Measurements from ENCODE around the gene ATXN10. TPM values are rescaled to one million over a fixed set of nuclear protein-coding genes. Genes with fewer than 3 reads are reported as not detected.

Gene ATXN10
- total RNA-seq, 1 experiment from 2014 or later = 23.2 TPM

DNA sequence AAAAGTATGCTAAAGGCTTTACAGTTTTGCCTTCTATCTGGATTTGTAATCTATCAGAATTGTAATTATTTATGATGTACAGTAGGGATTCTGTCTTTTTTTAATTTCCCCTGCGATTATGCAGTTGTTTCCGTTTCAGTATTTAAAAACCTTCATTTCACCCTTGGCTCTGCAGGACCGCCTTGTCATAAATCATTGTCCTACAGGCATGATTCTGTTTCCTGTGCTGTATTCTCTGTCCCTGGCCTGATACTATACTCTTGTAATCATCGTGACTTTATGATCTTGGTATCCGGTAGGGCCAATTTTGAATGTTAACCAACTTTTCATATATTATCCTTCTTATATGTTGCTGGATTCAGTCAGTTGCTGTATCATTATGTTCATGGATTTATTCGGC is 151.7 kb downstream of the ATXN10 start:
- DNase-seq (ENCODE audit: low spot score) = no peak

DNA sequence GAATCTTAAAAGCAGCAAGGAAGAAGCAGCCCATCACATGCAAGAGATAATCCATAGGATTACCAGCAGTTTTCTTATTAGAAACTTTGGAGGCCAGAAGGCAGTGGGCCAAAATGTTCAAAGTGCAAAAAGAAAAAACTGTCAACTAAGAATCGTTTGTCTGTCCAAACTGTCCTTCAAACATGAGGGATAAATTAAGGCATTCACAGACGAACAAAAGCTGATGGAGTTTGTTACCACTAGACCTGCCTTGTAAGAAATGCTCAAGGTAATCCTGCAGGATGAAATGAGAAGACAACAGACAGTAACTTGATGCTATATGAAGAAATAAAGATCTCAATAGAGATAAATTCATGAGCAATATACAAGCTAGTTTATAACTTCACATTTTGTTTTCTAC is 154.9 kb downstream of the ATXN10 start:
- no peak for DNase-seq (ENCODE audit: low spot score)

DNA sequence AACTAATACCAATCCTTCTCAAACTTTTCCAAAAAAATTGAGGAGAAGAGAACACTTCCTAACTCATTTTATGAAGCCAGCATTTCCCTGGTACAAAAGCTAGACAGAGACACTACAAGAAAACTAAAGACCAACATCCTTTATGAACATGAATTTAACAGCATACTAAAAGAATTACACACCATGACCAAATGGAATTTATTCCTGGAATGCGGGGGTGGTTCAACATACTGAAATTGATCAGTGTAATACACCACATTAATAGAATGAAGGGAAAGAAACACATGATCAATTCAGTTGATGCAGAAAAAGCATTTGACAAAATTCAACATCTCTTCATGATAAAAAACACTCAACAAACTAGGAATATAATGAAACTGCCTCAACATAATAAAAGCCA is 157.2 kb downstream of the ATXN10 start:
- no peak for DNase-seq (ENCODE audit: low spot score)

DNA sequence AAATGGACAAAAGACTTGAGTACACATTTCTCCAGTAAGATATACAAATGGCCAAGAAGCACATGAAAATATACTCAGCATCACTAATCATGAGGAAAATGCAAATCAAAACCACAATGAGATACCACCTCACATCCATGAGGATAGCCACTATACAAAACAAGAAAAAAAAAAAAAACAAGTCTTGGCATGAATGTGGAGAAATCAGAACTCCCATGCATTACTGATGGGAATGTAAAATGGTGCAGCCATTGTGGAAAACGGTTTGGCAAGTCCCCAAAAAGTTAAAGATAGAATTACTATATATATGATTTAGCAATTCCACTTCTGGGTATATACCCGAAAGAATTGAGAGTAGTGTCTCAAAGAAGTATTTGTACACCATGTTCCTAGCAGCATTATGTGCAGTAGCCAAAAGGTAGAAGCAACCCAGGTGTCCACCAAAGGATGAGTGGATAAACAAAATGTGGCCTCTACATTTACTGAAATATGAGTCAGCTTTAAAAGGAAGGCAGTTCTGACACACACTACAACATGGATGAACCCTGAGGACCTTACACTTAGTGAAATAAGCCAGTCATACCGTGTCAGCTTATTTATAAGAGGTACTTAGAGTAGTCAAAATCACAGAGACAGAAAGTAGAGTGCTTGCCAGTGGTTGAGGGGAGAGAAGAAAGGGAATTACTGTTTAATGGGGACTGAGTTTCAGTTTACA is 159.1 kb downstream of the ATXN10 start:
- DNase-seq (ENCODE audit: low spot score) = no peak

DNA sequence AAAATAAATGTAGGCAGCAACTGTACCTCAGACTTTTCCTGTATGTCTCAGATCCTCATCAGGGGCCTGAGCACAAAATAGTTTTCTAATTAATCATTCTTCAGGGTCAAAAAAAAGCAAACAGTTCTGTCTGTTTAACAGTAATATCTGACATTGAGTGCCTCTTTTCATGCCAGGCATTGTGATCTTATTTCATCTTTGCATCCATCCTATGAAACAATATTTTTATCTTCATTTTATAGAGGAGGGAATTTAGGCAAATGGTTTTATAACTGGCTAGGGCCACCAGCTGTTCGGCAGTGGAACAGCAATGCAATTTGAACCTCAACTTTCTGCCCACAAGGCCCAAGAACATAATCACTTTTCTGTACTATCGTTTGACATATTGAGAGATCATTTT is 159.8 kb downstream of the ATXN10 start:
- peak; percentile 5 for DNase-seq (ENCODE audit: low spot score)

DNA sequence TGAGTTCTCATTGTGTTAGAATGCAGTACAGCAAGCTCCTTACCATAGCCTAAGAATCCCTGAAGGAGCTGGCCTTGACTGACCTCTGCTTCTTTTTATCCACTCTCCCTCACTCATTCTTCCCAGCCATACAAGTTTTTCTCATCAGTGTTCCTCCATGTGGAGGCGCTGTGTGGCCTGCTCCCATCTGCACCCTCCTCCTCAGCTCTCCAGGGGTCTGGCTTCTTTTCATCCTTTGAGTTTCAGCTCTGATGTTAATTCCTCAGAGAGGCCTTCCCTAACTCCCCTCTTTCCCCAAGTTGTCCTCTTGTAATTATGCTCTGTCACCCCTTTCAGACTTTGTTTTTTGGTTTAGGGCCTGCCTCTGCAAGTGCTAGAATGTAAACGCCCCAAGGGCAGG is 160.5 kb downstream of the ATXN10 start:
- no peak for DNase-seq (ENCODE audit: low spot score)

DNA sequence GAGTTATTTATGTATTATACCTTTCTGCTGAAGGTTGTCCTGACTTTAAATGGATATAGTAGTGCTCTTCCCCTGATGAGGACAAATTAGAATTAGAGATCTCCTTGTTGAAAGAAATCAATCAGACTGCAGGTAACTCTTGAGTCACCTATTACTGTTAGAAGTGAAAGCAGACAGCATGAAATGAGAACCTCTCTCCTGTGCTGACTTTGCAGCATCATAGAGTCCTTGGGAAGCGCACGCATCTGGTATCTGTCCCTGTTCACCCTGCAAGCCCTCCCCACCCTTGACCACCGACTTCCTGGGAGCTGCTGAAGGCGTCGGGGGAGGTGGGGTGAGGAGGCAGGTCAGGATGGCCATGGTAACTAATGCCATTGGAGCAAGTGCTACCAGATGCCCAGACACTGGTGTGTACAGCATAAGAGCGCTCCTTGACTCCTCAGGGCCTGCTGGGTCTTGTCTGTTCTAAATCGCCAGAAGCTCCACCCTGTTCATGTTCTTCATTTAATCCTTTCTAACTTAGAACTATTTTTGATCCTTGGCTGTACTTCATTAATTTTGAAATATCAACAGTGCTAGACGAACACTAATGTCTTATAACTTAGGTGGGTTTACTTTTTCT is 161.4 kb downstream of the ATXN10 start:
- no peak for DNase-seq (ENCODE audit: low spot score)

DNA sequence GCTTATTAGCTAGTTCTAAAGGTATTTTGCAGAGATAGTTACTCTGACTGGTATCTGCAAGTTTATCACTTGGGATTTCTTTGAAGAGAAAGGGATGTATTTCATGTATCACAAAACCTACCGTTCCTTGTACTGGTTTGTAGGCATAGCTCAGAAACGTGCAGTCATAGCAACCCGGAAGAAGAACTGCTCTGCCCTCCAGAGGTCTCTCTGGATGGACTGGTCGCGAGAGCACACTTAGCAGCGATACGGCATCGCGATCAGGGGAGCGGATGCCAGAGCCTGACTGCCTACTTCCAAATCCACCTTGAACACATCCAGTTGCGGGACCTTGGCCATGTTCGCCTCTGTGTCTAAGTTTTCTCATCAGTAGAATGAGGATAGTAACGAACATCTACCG is 162.0 kb downstream of the ATXN10 start:
- no peak for DNase-seq (ENCODE audit: low spot score)

DNA sequence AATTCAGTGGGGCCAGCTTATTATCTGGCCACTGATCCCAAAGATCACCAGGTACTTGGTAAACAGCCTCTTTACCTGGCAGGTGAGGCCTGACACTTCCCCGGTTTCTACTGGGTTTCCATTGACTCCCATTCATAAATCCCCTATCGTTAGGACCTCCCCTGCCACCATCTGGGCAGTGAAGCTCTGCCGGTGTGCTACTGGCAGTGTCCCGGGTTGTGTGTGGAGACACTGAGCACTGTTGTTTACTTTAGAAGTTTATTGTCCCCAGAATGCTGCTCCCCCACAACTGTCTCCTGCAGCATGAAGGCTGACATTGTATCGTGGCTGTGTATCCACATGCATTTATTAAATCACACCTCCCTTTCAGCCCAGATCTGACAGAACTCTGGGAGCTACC is 162.6 kb downstream of the ATXN10 start:
- DNase-seq (ENCODE audit: low spot score) = no peak

DNA sequence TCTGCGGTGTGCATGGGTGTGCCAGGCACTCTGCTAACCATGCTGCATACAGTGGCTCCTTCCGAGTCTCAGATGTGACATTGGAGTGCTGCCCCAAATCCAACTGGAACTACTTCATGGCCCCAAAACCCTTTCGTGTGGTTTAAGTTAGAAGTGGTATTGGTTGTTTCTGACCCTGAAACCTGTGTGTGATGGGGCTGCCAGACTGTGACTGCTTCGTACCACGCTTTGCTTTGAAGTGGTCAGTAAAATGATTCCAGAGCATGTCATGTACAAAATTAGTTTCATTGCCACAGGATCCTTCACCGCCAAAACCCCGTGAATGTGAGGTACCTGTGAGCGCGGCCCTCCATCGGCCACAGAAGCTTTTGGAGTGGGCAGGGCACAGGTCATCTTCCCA is 163.2 kb downstream of the ATXN10 start:
- DNase-seq (ENCODE audit: low spot score) = no peak

DNA sequence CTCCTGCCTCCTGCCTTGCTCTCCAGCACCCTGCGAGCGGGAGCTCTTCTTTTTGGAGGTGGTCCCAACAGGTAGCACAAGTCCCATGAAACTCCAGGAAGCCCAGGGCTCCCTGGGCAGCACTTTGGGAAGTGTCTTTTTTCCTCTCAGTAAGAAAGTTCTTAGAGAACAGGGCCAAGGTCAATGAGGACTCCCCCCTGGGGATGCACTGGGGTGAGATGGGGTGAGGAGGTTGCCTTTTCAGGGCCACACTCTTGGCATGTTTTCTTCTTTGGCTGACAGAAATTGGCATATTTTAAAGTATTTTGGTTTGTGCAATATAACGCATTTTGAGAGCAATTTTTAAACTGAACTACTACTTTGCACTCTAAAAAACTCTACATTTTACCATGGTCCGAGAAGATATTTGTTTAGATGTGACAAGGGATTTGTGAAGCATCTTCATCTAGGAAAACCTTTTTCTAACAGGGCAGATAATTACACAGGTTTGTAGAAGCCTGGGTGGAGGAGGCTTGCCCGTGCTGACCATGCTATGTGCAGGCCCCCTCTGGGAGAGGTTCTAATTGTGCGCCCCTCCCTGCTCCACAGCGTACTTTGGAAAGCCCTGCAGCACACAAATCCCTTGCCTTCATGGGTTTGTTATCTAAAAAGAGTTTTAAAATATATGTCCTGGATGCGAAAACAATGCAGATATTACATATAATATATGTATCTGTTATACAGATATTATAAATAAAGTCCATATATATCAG is 165.0 kb downstream of the ATXN10 start:
- no peak for DNase-seq (ENCODE audit: low spot score)

DNA sequence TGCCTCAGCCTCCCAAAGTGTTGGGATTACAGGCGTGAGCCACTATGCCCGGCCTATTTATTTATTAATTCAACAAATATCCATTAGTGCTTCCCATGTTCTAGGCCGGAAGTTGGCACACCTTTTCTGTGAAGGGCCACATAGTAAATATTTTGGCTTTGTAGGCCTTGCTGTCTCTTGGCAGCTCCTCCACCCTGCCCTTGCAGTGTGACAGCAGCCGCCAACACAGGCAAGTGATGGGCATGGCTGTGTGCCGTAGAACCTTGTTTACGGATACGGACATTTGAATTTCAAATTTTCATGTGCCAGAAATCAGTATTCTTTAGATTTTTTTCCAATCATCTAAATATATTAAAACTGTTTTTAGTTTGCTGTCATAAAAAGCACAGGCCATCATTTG is 165.9 kb downstream of the ATXN10 start:
- DNase-seq (ENCODE audit: low spot score) = no peak

DNA sequence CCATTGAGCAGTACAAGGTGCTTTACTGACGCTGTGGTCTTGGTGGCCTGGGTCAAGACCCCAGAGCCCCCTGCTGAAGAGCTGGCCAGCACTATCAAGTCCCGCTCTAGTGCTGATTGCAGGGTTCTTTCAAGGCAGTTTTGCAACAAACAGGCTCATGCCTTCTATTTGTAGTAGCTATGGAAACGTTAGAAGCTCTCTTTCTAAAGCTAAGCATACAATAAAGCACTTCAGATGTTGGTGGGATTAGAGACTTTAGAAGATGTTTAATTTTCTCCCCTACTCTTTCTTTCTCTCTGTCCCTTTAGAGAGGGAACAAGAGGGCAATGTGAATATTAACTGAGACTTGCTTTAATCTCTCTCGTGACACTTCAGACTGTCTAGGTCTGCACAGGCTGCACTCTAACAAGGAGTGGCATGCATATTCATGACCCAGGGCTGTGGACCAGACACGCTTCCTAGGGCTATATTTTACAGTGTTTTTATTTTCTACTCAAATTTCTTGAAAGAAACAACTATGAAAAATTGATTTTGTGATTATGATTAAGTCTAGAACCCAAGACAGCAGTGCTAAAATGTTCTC is 166.8 kb downstream of the ATXN10 start:
- no peak for DNase-seq (ENCODE audit: low spot score)

DNA sequence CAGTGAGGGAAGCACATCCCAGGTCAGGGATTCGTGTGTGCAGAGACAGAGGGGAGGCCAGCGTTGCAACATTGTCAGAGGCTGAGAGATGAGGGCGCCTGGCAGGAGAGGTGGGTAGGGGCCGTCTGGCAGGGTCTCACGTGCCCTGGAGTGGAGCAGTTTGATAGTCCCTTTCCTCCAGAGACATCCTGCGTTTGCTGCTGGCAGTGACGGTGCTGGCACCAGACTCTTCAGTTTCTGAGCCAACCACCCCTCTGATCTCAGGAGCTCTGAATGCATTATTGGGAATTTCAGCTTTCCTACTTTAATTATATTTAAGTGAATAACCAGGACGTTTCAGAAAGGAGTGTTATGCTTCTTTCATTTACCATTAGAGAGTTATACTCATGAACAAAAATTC is 168.8 kb downstream of the ATXN10 start:
- no peak for DNase-seq (ENCODE audit: low spot score)

DNA sequence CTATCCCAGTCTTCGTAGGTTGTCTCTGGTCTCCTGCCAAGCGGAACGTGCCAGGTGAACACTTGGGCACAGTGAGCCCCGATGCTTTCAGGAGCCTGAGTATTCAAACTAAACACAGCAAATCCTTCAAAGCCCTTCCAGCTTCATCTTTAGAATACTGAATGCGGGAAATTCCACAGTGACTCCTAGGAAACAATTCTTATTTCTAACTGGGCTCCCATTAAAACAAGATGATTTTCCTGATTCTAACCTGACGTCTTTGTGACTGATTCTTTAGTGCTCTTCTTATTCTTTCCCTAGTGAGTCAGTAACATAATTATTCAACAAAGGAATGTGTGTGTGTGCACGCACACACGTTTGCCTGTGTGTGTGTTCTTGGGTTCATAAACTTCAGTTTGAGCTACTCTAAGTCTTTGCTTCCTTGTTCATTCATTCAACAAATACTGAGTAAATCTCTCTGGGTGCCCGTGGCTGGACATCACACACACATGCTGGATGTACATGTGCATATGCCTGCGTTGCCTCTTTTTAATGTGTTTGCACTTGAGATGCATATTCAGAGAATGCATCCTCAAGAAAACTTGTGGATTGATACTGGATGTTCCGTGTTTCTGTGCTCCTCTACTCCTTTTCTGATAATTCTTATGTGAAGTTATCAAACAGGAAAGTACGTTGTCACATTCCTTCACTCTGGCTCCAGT is 170.8 kb downstream of the ATXN10 start:
- no peak for DNase-seq (ENCODE audit: low spot score)

DNA sequence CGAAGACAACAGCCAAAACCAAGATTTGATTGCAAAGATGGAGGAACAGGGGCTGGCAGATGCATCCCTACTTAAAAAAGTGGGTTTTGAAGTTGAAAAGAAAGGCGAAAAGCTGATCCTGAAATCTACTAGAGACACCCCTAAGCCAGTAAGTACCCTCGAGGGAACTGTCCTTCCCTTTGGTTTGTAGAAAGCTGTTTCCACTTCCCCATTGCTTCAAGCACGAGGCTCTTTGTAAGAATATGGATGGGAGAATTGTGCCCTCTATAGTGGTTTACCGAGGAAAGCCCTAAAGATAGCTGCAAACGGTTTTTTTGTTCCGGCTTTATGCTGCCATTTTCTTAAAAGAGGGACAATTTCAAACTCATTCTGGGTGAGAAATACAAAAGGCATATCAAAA is 171.4 kb downstream of the ATXN10 start:
- no peak for DNase-seq (ENCODE audit: low spot score)

DNA sequence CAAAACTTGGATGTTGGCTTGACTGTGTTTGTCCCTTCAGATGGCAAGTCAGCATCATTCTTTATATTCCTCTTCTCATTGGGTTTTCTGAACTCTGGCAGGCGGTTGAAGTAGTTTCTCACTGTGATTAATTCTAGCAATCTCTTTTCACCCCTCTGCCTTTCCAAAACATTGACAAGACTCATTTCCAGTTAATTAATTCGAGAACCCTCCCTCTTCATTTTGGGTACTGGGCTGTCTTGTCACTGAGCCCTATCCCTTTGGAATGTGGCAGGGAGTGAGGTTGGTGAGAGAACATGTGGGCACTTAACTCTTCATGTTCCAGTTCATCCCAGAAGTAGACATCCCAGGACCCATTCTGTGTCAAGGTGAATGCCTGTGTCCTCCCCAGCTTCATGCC is 172.4 kb downstream of the ATXN10 start:
- no peak for DNase-seq (ENCODE audit: low spot score)

DNA sequence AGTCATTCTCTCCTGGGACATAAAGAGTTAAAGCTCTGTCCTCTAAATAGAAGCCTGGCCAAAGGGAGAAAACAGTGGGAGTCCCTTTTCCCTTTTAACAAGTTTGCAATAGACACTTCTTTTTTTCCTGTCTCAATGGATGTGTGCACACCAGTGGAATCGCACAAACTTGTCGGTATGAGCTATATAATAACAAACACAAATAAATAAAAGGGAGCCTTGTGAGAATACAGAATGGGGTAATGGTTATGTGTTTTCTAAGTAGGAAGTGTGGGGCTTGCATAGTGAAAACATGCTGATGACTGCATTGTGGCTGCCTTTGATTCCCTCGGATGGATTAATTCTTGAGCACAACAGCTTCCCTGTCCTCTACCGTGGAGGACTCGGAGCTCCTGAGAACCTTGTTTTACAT is 173.4 kb downstream of the ATXN10 start:
- no peak for DNase-seq (ENCODE audit: low spot score)

DNA sequence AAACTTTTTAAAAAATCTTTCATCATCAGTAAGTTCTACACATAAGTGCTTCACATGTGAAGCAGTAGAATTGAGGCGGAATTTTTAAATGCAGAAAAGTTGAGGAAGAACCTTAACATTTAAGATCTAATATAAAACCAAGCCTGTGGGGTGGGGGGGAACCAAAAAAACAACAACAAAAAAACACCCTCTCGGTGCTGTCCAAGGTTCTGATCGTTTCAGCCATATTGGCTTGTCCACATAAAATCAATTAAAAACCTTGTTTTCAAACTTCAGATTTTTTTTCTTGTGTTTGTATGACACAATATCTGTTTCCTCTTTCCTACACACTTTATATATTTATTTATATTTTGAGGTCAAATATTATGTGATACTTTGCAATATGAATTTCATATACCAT is 175.3 kb downstream of the ATXN10 start:
- DNase-seq (ENCODE audit: low spot score) = no peak

DNA sequence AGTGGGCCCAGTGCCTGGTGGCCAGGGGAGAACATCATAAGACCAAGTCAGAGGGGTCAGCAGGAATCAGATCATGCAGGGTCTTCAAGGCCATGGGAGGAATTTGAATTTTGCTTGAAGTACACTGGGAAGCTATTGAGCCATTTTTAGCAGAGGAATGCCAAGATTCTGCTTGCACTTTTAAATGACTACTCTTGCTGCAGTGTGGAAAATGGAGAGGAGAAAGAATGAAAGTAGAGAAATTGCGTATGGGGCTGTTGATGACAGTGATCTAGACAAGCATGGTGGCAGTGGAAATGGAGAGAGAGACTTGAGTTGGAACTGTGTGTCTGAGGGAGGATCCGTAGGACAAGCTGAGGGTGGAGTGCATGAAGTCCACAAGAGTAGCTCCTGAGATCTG is 177.3 kb downstream of the ATXN10 start:
- DNase-seq (ENCODE audit: low spot score) = no peak

DNA sequence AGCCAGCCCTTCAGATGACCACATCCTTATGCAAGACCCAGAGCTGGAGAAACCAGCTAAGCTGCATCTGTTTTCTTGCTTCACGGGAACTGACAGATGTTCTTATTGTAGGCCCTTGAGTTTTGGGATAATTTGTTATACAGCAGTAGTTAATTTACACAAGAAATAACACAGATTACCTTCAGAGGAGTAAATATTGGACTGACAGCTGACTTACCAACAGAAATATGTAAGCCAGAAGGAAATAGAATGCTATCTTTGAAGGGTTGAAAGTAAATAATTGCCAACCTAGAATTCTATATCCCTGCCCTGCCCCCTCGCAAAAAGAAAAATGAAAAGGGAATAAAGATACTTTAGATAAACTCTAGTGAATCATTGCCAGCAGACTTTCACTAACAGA is 181.2 kb downstream of the ATXN10 start:
- no peak for DNase-seq (ENCODE audit: low spot score)

DNA sequence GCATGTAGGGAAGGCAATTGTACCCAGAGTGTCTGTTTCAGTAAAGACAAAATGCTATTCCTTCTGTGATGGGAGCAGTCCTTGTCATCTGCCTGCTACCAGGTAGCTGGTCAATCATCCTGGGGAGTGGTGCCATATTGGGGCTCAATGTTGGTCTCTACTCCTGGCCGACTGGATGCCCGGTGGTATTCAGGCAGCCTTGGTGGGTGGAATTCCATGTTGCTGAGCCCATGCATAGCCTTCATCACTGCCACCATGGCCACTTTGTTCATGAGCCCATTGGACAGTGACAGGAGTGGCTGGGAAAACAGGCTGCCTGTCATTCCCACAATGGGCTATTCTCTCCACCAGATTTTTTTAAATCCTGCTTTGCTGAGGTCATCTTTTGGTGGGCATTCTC is 184.3 kb downstream of the ATXN10 start:
- no peak for DNase-seq (ENCODE audit: low spot score)
